ENCODE data around the gene MTERF4.

MTERF4 gene

GRCh38 chr2:241111440-241111805 lies 9.3 kb upstream of the MTERF4 start:
- no peak for TF ChIP-seq CTCF (conservative IDR thresholded peaks at IDR 0.05; ENCODE audit: low read depth, low read length)
- no peak for DNase-seq (ENCODE audit: low read depth)
- no peak overlapping the region for H3K4me3 ChIP-seq (ENCODE audit: low read length)

GRCh38 chr2:241110607-241111439 lies 8.7 kb upstream of the MTERF4 start:
- H3K4me3 ChIP-seq (ENCODE audit: low read length) = no peak overlapping the region
- no peak for TF ChIP-seq CTCF (conservative IDR thresholded peaks at IDR 0.05; ENCODE audit: low read depth, low read length)
- no peak for DNase-seq (ENCODE audit: low read depth)

- DNase-seq (ENCODE audit: low read depth) = no peak
- H3K4me3 ChIP-seq (ENCODE audit: low read length) = no peak overlapping the region
- TF ChIP-seq CTCF (conservative IDR thresholded peaks at IDR 0.05; ENCODE audit: low read depth, low read length) = no peak
Observed at GRCh38 chr2:241110089-241110606, 8.1 kb upstream of the MTERF4 start.

GRCh38 chr2:241109210-241110088 lies 7.4 kb upstream of the MTERF4 start:
- no peak for DNase-seq (ENCODE audit: low read depth)
- no peak overlapping the region for H3K4me3 ChIP-seq (ENCODE audit: low read length)
- no peak for TF ChIP-seq CTCF (conservative IDR thresholded peaks at IDR 0.05; ENCODE audit: low read depth, low read length)

- no peak for TF ChIP-seq CTCF (conservative IDR thresholded peaks at IDR 0.05; ENCODE audit: low read depth, low read length)
- no peak overlapping the region for H3K4me3 ChIP-seq (ENCODE audit: low read length)
- no peak for DNase-seq (ENCODE audit: low read depth)
Observed at GRCh38 chr2:241108271-241109209, 6.5 kb upstream of the MTERF4 start.

GRCh38 chr2:241107031-241107783 lies 5.1 kb upstream of the MTERF4 start:
- no peak overlapping the region for H3K4me3 ChIP-seq (ENCODE audit: low read length)
- no peak for DNase-seq (ENCODE audit: low read depth)
- TF ChIP-seq CTCF (conservative IDR thresholded peaks at IDR 0.05; ENCODE audit: low read depth, low read length) = no peak

All from retinal pigment epithelial cell (primary cell).